HepG2 (cell line): Measurements from ENCODE around the gene IFT172. TPM values are rescaled to one million over a fixed set of nuclear protein-coding genes. Genes with fewer than 3 reads are reported as not detected.
A peak's percentile ranks its signal among the peaks of the same experiment; 100 is the strongest.

Source experiments
- ATF1 ChIP-seq: IDR thresholded peaks from 2 replicates; pipeline ENCODE4 v1.6.1; 2016; ENCODE audit warnings: mild to moderate bottlenecking, control low read depth
- CERS6 ChIP-seq: sonication (generic); formaldehyde crosslinking; IDR thresholded peaks from 2 replicates; pipeline ENCODE4 v1.5.0; 2020; ENCODE audit warnings: missing genetic modification reagents
- CSRNP1 ChIP-seq: sonication (generic); formaldehyde crosslinking; IDR thresholded peaks from 2 replicates; pipeline ENCODE4 v1.8.1; 2023; ENCODE audit warnings: mild to moderate bottlenecking, missing genetic modification reagents
- EP300 ChIP-seq, 3 experiments: sonication (generic) in 1 of 3; formaldehyde crosslinking in 1 of 3; IDR thresholded peaks; 2 replicates each; pipeline versions ENCODE4 v1.5.1 to v1.6.1; 2011 to 2020; ENCODE audit warnings: low read depth in 2 of 3, low read length in 2 of 3, borderline replicate concordance in 1 of 3, improper control_type of control experiment in 1 of 3, mild to moderate bottlenecking in 1 of 3, missing genetic modification reagents in 1 of 3, moderate library complexity in 1 of 3
- FOXP4 ChIP-seq: sonication (generic); formaldehyde crosslinking; IDR thresholded peaks from 2 replicates; pipeline ENCODE4 v1.4.0; 2020; ENCODE audit warnings: missing genetic modification reagents
- HIVEP1 ChIP-seq: sonication (generic); formaldehyde crosslinking; IDR thresholded peaks from 2 replicates; pipeline ENCODE4 v1.4.0; 2020; ENCODE audit warnings: mild to moderate bottlenecking, missing genetic modification reagents
- HOMEZ ChIP-seq: IDR thresholded peaks from 2 replicates; pipeline ENCODE4 v1.6.1; 2016; ENCODE audit warnings: low read depth
- MTA1 ChIP-seq: sonication (generic); formaldehyde crosslinking; IDR thresholded peaks from 2 replicates; pipeline ENCODE4 v1.4.0; 2020; ENCODE audit warnings: missing genetic modification reagents, mild to moderate bottlenecking, borderline replicate concordance
- NAIF1 ChIP-seq: sonication (generic); formaldehyde crosslinking; IDR thresholded peaks from 2 replicates; pipeline ENCODE4 v1.5.0; 2020; ENCODE audit warnings: mild to moderate bottlenecking, missing genetic modification reagents, borderline replicate concordance
- POLR2AphosphoS5 ChIP-seq: IDR thresholded peaks from 2 replicates; pipeline ENCODE4 v1.6.1; 2012; ENCODE audit warnings: low read depth, low read length
- RFX1 ChIP-seq: fragments of 450-650 bp; IDR thresholded peaks from 2 replicates; pipeline ENCODE4 v1.6.1; 2017
- RXRB ChIP-seq: IDR thresholded peaks from 2 replicates; pipeline ENCODE4 v1.6.1; 2016; ENCODE audit warnings: borderline replicate concordance, missing genetic modification reagents, missing compliant biosample characterization
- ZHX1 ChIP-seq: sonication (generic); formaldehyde crosslinking; IDR thresholded peaks from 2 replicates; pipeline ENCODE4 v1.8.1; 2022; ENCODE audit warnings: low read depth, mild to moderate bottlenecking, missing genetic modification reagents
- ZMYM4 ChIP-seq: sonication (generic); formaldehyde crosslinking; IDR thresholded peaks from 2 replicates; pipeline ENCODE4 v1.8.1; 2023; ENCODE audit warnings: mild to moderate bottlenecking, missing genetic modification reagents
- ZNF136 ChIP-seq: sonication (generic); formaldehyde crosslinking; IDR thresholded peaks from 2 replicates; pipeline ENCODE4 v1.8.1; 2022; ENCODE audit warnings: low read depth, mild to moderate bottlenecking, moderate library complexity, missing genetic modification reagents
- ZNF547 ChIP-seq: sonication (generic); formaldehyde crosslinking; IDR thresholded peaks from 2 replicates; pipeline ENCODE4 v1.5.1; 2020; ENCODE audit warnings: mild to moderate bottlenecking, missing genetic modification reagents
- ZNF552 ChIP-seq: sonication (generic); formaldehyde crosslinking; IDR thresholded peaks from 2 replicates; pipeline ENCODE4 v1.9.0; 2022; ENCODE audit warnings: missing genetic modification reagents, mild to moderate bottlenecking, borderline replicate concordance
- ZNF605 ChIP-seq: sonication (generic); formaldehyde crosslinking; IDR thresholded peaks from 2 replicates; pipeline ENCODE4 v1.8.0; 2022; ENCODE audit warnings: mild to moderate bottlenecking, missing genetic modification reagents
- polyA plus RNA-seq, 8 experiments: library from polyadenylated mRNA; depleted of rRNA in 3 of 8; stranded (reverse) in 7 of 8; unstranded in 1 of 8; fragments of >200 nt; fragmentation: Illumina TruSeq in 4 of 8; extraction: Trizol in 4 of 8; gene quantifications; 2 replicates each; pipeline versions ENCODE4 v1.2.1 to v1.2.3, GENCODE V29; 2011 to 2016; ENCODE audit warnings: low read depth in 4 of 8, missing spikeins in 1 of 8, mixed read lengths in 1 of 8; ENCODE audit not compliant: insufficient read depth in 1 of 8
- total RNA-seq, 5 experiments: library from RNA; depleted of rRNA; stranded (reverse); fragments of >200 nt; fragmentation: Illumina TruSeq; extraction: Trizol; gene quantifications; 2 replicates each; pipeline ENCODE4 v1.2.3, GENCODE V29; 2016; ENCODE audit warnings: low read depth in 1 of 5

Gene IFT172
- total and polyA plus RNA-seq, 2 of the 13 experiments (the other 11 are each of a cell fraction or from before 2014, with no cell fraction given) = 21.6 to 35.7 TPM

GRCh38 chr2:27489498-27490397 is at the start of gene IFT172 (continued):
- TF ChIP-seq ZNF136 (CRISPR knock-in tag) (peak; percentile 75; the same call in 1 of the 2 replicates), RFX1 (peak; percentile 98), EP300 (IDR thresholded peaks at IDR 0.05; ENCODE audit: low read depth in 2 of 2, low read length in 2 of 2) (no peak), EP300 (CRISPR knock-in tag; IDR thresholded peaks at IDR 0.05; ENCODE audit: borderline replicate concordance) (no peak), ZMYM4 (CRISPR knock-in tag) (peak; percentile 89), ZNF552 (0 out of 2 replicates have a peak, but pooled peaks have one; percentile 19), CSRNP1 (no peak; the same call in 1 of the 2 replicates), ZNF547 (CRISPR knock-in tag) (0 out of 2 replicates have a peak, but pooled peaks have one; percentile 31), ATF1 (peak; percentile 95), POLR2AphosphoS5 (peak; percentile 98), NAIF1 (CRISPR knock-in tag) (peak; percentile 99), HIVEP1 (CRISPR knock-in tag) (no peak), RXRB (CRISPR knock-in tag) (peak; percentile 51), FOXP4 (CRISPR knock-in tag) (peak; percentile 18; the same call in 1 of the 2 replicates), ZNF605 (CRISPR knock-in tag) (peak; percentile 87), ZHX1 (CRISPR knock-in tag) (peak; percentile 97; the same call in 1 of the 2 replicates), MTA1 (peak; percentile 63; the same call in 1 of the 2 replicates), HOMEZ (CRISPR knock-in tag) (peak; percentile 21; the same call in 1 of the 2 replicates), CERS6 (CRISPR knock-in tag) (no peak)
